Spleen (tissue), 11 donors: ENCODE data around the gene B4GALNT4. TPM values are rescaled to one million over a fixed set of nuclear protein-coding genes. Genes with fewer than 3 reads are reported as not detected.

Source experiments
- DNase-seq: peaks from one replicate; pipeline ENCODE4 v3.0.0-alpha.2; 2020
- H3K27ac ChIP-seq, 8 donors: fragments of 200-600 bp; sonication (generic) in 7 of 8; 1 replicate in 4 of 8; 2 replicates in 4 of 8; pipeline versions ENCODE4 v1.5.0 to v1.8.0; 2016 to 2021; ENCODE audit warnings: inconsistent platforms in 4 of 8, mild to moderate bottlenecking in 4 of 8, moderate library complexity in 1 of 8
- H3K27me3 ChIP-seq, 7 donors: fragments of 200-600 bp; sonication (generic) in 6 of 7; replicated peaks in 1 of 7; 1 replicate in 4 of 7; 2 replicates in 3 of 7; pipeline versions ENCODE4 v1.5.0 to v1.8.0; 2016 to 2021; ENCODE audit warnings: inconsistent platforms in 3 of 7, mild to moderate bottlenecking in 1 of 7
- H3K36me3 ChIP-seq, 6 donors: fragments of 200-600 bp; sonication (generic) in 5 of 6; 1 replicate in 4 of 6; 2 replicates in 2 of 6; pipeline versions ENCODE4 v1.5.0 to v1.8.0; 2016 to 2021; ENCODE audit warnings: inconsistent platforms in 2 of 6
- H3K4me1 ChIP-seq, 6 donors: fragments of 200-600 bp; sonication (generic) in 5 of 6; 1 replicate in 3 of 6; 2 replicates in 3 of 6; pipeline versions ENCODE4 v1.5.0 to v1.8.0; 2016 to 2021; ENCODE audit warnings: inconsistent platforms in 3 of 6
- H3K4me3 ChIP-seq, 8 donors: fragments of 200-600 bp; sonication (generic) in 7 of 8; 1 replicate in 4 of 8; 2 replicates in 4 of 8; pipeline versions ENCODE4 v1.5.0 to v1.8.0; 2016 to 2021; ENCODE audit warnings: inconsistent platforms in 4 of 8, mild to moderate bottlenecking in 4 of 8, moderate library complexity in 2 of 8
- H3K9me3 ChIP-seq, 8 donors: fragments of 200-600 bp; sonication (generic) in 7 of 8; 1 replicate in 4 of 8; 2 replicates in 4 of 8; pipeline versions ENCODE4 v1.5.0 to v1.8.0; 2016 to 2021; ENCODE audit warnings: inconsistent platforms in 4 of 8
- POLR2A ChIP-seq, 3 donors: fragments of 450-650 bp; IDR thresholded peaks; one replicate each; pipeline ENCODE4 v1.5.1; 2017; ENCODE audit warnings: antibody characterized with exemption in 3 of 3, mild to moderate bottlenecking in 1 of 3
- POLR2AphosphoS5 ChIP-seq, 3 donors: sonication (generic); formaldehyde crosslinking; IDR thresholded peaks; one replicate each; pipeline ENCODE4 v1.5.1; 2017; ENCODE audit warnings: antibody characterized with exemption in 3 of 3
- WGBS, 5 donors: extraction: QIAGEN DNeasy Blood & Tissue Kit in 3 of 5; methylation state at CpG; one replicate each; pipeline versions ENCODE4 v1.1.5 to v1.1.7; 2013 to 2018; 5-methylcytosine and 5-hydroxymethylcytosine counted together
- intact Hi-C: fragments of 100-400 bp; cut with DNase I; formaldehyde crosslinking; loops from one replicate; pipeline ENCODE4 v1.15.0; 2023; ENCODE audit warnings: low total_unique reads
- polyA plus RNA-seq, 3 donors: library from polyadenylated mRNA; stranded (reverse); fragments of 200-250 nt; gene quantifications; one replicate each; pipeline ENCODE4 v1.2.1, GENCODE V29; 2013
- total RNA-seq, 7 donors: library from RNA; depleted of rRNA in 3 of 7; stranded (reverse); fragments of >200 nt in 3 of 7; fragmentation: NEBNext Ultra II Directional in 4 of 7; extraction: Animal tissue kit (Norgen Biotek cat#: 25700) in 4 of 7; gene quantifications; one replicate each; pipeline versions ENCODE4 v1.1.0 to v1.2.1, GENCODE V29; 2016 to 2021
- TF ChIP-seq, protein P1 (sequence below), 11 experiments: fragments of 200-600 bp in 7 of 11; fragments of 450-650 bp in 4 of 11; sonication (generic) in 4 of 11; IDR thresholded peaks in 8 of 11; conservative IDR thresholded peaks in 3 of 11; 1 replicate in 7 of 11; 2 replicates in 4 of 11; pipeline versions ENCODE4 v1.4.0 to v1.8.0; 2016 to 2021; ENCODE audit warnings: antibody characterized with exemption in 11 of 11, inconsistent platforms in 4 of 11, mild to moderate bottlenecking in 1 of 11
- donor health status: healthy with polysubstance abuse.
- donor health status: DM: no; HTN: no; CAD: no; lungs with moderate emphysema.
- donor health status: DM: no; HTN: no; CAD: no.
- donor health status: Bipolar disorder and iron deficiency.
- donor health status: healthy.
- donor health status: DM: no; HTN: no; CAD: no.
- donor health status: DM: yes; HTN: yes; CAD: no.

The B4GALNT4 gene
- total and polyA plus RNA-seq, 10 donors = 0.17 to 5.2 (median 0.91) TPM; not detected in 2

DNA sequence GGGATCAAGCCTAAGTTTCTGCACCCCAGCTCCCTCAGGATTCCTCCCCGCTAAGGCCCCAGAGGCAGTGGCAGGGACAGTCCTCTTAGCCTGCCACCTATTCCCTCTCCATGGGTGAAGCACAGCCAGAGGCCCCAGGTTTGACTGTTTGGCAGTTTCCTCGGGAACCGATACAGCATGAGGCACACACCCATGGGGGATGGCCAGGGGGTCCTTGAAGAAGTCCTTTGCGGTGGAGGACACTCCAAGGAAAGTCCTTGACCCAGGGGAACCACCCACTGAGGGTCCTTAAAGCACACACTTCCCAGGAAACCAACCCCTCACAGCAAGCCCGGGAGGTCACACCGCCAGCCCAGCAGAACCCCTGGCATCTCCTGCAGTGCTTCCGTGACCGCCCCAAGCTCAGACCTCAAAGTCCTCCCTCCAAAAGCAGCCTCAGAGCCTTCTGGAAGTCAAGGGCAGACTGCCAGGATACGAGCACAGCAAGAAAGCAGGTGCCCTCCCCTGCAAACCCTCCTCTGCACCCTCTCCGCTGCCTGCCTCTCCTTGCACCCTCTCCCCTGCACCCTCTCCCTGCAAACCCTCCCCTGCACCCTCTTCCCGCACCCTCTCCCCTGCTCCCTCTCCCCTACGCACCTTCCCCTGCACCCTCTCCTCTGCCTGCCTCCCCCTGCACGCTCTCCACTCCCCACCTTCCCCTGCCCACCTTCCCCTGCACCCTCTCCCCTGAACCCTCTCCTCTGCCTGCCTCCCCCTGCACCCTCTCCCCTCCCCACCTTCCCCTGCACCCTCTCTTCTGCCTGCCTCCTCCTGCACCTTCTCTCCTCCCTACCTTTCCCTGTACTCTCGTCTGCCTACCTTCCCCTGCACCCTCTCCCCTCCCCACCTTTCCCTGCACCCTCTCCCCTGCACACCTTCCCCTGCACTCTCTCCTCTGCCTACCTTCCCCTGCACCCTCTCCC, 44.1 kb downstream of the B4GALNT4 start:
- intact Hi-C loops = no loop called here
- H3K27me3 ChIP-seq = peaks cover 0 to 8% (median 0%) of the 10 kb centered on the region in 7 donors
- H3K4me3 ChIP-seq = peak overlapping the region in 5 of 8 donors; percentile 3 to 87 (median 66)
- peaks cover 15 to 76% (median 61%) of the 10 kb centered on the region in 6 donors for H3K4me1 ChIP-seq
- WGBS, 5 donors = 22 to 39% (median 31%) methylated on average over 13 to 14 of the region's 14 CpGs
- peak in 1 of 3 donors; percentile 43 for TF ChIP-seq POLR2AphosphoS5 (IDR thresholded peaks at IDR 0.05)
- TF ChIP-seq, protein P1, sequence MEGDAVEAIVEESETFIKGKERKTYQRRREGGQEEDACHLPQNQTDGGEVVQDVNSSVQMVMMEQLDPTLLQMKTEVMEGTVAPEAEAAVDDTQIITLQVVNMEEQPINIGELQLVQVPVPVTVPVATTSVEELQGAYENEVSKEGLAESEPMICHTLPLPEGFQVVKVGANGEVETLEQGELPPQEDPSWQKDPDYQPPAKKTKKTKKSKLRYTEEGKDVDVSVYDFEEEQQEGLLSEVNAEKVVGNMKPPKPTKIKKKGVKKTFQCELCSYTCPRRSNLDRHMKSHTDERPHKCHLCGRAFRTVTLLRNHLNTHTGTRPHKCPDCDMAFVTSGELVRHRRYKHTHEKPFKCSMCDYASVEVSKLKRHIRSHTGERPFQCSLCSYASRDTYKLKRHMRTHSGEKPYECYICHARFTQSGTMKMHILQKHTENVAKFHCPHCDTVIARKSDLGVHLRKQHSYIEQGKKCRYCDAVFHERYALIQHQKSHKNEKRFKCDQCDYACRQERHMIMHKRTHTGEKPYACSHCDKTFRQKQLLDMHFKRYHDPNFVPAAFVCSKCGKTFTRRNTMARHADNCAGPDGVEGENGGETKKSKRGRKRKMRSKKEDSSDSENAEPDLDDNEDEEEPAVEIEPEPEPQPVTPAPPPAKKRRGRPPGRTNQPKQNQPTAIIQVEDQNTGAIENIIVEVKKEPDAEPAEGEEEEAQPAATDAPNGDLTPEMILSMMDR (IDR thresholded peaks at IDR 0.05 in 8 of 11, conservative IDR thresholded peaks at IDR 0.05 in 3 of 11) = no peak
- TF ChIP-seq POLR2A (IDR thresholded peaks at IDR 0.05) = no peak
- peaks cover 0 to 6% (median 0%) of the 10 kb centered on the region in 6 donors for H3K36me3 ChIP-seq
- no peaks in the 10 kb centered on the region for H3K9me3 ChIP-seq
- DNase-seq = peak; percentile 71
- H3K27ac ChIP-seq = peak overlapping the region in 5 of 8 donors; percentile 29 to 90 (median 59)

DNA sequence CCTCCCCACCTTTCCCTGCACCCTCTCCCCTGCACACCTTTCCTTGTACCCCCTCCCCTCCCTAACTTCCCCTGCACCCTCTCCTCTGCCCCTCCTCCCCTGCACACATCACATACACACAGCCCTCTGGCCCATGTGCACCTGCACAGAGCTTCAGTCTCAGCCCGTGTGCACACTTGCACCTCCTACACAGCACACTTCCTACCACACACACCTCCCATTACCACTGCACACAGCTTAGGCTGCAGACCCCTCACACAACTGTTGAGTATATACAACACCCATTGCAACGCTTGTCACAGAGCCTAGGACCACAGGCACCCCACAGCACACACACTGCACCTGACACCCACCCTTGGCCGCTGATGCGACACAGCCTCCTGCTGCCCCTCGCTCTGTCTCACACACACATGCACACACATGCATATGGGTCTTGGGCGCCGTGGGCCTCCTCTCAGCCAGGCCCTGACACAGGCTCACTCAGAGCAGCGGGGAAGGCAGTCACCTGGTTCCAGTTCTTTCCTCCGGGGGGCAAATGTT, 45.1 kb downstream of the B4GALNT4 start:
- WGBS, 5 donors = 4 to 14% (median 11%) methylated on average over 9 of the region's 9 CpGs
- Histone ChIP-seq H3K9me3 (no peaks in the 10 kb centered on the region), H3K4me3 (peak overlapping the region; percentile 32 to 87 (median 63)), H3K4me1 (peaks cover 15 to 67% (median 57%) of the 10 kb centered on the region in 6 donors), H3K27me3 (peaks cover 0 to 8% (median 0%) of the 10 kb centered on the region in 7 donors), H3K27ac (peak overlapping the region in 6 of 8 donors; percentile 51 to 93 (median 88)), H3K36me3 (peaks cover 0 to 4% (median 0%) of the 10 kb centered on the region in 6 donors)
- TF ChIP-seq, protein P1 (IDR thresholded peaks at IDR 0.05 in 8 of 11, conservative IDR thresholded peaks at IDR 0.05 in 3 of 11) = no peak
- TF ChIP-seq POLR2AphosphoS5 (IDR thresholded peaks at IDR 0.05) (no peak), POLR2A (IDR thresholded peaks at IDR 0.05) (no peak)
- intact Hi-C loops = no loop called here
- peak; percentile 70 for DNase-seq

DNA sequence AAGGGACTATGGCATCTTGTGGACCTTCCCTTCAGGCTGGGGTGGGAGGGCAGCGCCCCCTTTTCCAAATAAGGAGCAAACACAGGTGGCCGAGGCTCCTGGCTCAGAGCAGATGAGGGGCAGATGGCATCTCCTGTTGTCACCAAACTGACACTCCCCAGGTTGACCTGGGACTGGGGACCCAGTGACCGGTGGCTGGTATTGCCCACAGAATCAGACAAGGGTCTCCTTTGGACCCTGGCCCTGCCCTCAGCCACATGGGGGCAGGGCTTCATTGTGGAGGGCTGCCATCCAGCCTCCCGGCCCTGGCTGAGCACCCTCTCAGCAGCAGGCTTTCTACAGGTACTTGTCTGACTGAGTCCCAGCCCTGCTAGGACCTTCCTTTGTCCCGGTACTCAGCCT, 46.3 kb downstream of the B4GALNT4 start:
- intact Hi-C loops = no loop called here
- Histone ChIP-seq H3K27ac (peak overlapping the region; percentile 76 to 93 (median 88)), H3K4me1 (peaks cover 10 to 57% (median 48%) of the 10 kb centered on the region in 6 donors), H3K4me3 (peak overlapping the region; percentile 57 to 87 (median 65)), H3K9me3 (no peaks in the 10 kb centered on the region), H3K27me3 (peaks cover 0 to 8% (median 0%) of the 10 kb centered on the region in 7 donors), H3K36me3 (no peaks in the 10 kb centered on the region)
- 31 to 48% (median 34%) methylated on average over 5 of the region's 5 CpGs for WGBS, 5 donors
- peak; percentile 78 for DNase-seq
- TF ChIP-seq POLR2A (IDR thresholded peaks at IDR 0.05) (no peak), POLR2AphosphoS5 (IDR thresholded peaks at IDR 0.05) (no peak)
- TF ChIP-seq, protein P1 (IDR thresholded peaks at IDR 0.05 in 8 of 11, conservative IDR thresholded peaks at IDR 0.05 in 3 of 11) = no peak
